Measurements from ENCODE around the gene PGLYRP2. TPM values are rescaled to one million over a fixed set of nuclear protein-coding genes. Genes with fewer than 3 reads are reported as not detected.

The PGLYRP2 gene
- total RNA-seq, 1 experiment from 2014 or later = 0.17 TPM

- DNase-seq (ENCODE audit: low read depth) = no peak
Measured at GRCh38 chr19:15439078-15439799, 40.1 kb downstream of the PGLYRP2 start.

- DNase-seq (ENCODE audit: low read depth) = no peak
Measured at GRCh38 chr19:15438577-15438976, 40.7 kb downstream of the PGLYRP2 start.

DNA sequence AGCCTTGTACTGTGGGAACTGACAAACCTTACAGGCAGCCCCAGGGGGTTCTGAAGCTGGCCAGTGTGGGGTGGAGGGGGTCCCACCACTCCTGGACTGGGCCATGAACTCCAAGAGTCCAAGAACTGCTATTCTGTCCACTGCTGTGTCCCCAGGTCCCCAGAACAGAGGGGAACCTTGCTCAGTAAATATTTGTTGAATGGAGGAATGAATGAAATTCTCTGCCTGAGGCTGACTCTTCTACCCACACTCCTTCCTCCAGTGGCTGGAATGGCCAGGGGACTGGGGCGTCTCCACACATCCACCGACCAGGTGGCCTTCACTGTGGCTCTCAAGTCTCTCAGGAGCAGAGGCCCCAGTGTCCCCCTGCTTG lies 41.2 kb downstream of the PGLYRP2 start:
- DNase-seq (ENCODE audit: low read depth) = no peak

DNA sequence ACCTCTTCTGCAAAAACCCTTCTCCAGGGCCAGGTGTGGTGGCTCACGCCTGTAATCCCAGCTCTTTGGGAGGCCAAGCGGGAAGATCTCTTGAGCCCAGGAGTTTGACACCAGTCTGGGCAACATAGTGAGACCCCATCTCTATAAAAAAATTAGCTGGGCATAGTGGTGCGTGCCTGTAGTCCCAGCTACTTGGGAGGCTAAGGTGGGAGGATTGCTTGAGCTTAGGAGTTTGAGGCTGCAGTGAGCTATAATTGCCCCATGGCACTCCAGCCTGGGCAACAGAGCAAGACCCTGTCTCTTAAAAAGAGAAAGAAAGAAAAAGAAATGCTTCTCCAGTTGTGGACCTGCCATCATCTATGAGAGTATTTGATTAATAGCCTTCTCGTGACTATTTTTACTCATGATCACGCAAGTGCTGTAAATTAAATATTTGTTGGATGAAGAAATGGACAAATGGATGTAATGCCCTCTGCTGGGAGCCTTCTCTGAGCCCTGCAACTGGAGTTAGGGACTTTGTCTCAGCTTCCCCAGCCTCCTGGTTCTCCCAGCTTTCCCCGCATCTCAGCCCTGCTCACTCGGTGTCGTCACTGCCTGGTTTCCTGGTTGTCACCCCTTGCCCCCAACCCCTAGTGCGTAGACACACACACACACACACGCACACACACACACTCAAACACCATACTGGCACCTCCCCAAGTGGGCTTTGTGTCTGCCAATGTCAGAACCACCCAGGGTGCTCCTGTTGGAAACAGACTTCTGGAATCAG lies 41.8 kb downstream of the PGLYRP2 start:
- DNase-seq (ENCODE audit: low read depth) = peak; percentile 27

DNA sequence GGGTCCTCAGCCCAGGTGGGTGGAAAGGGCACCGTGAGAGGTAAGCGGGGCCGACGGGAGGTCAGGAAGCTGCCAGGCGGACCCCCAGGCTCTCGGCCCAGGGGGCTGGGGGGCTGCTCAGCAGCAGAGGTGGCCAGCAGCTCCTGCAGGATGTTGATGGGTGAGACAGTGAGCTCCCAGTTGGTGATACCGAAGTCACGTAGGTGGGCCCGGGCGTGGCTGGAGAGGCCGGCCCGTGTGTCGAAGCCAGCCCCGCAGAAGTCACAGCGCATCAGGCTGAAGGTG lies 42.5 kb downstream of the PGLYRP2 start:
- no peak for DNase-seq (ENCODE audit: low read depth)

DNA sequence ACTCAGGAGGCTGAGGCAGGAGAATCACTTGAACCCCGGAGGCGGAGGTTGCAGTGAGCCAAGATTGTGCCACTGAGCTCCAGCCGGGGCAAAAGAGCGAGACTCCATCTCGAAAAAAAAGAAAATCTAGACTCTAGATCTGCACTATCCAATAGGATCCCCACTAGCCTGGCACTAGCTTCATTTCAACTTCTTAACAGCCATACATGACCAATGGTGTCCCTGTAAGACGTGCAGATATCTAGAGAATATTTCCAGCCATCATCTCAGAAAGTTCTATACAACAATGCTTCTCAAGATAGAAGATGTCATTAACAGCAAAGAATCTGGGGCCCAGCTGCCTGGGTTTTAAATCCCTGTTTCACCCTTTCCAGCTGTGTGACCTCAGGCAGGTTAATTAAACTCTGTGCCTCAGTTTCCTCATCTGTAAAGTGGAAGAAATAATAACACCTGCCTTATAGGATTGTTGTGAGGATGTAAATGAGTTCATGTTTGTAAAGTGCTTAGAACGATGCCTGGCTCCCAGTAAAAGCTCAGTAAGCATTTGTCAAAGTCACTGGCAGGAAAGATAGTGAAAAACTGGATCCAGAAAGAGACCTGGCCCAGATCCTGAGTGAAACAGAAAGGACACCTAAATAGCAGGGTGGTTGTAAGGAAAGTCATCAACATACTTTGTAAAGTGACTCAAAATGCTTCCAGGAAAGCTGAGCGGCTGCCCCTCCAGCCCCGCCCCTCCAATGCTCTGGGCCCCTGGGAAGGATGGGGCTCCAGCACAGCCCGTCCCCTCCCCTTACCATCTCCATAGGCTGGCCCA lies 43.1 kb downstream of the PGLYRP2 start:
- DNase-seq (ENCODE audit: low read depth) = no peak

GRCh38 chr19:15433519-15434069 lies 45.7 kb downstream of the PGLYRP2 start:
- DNase-seq (ENCODE audit: low read depth) = no peak

DNA sequence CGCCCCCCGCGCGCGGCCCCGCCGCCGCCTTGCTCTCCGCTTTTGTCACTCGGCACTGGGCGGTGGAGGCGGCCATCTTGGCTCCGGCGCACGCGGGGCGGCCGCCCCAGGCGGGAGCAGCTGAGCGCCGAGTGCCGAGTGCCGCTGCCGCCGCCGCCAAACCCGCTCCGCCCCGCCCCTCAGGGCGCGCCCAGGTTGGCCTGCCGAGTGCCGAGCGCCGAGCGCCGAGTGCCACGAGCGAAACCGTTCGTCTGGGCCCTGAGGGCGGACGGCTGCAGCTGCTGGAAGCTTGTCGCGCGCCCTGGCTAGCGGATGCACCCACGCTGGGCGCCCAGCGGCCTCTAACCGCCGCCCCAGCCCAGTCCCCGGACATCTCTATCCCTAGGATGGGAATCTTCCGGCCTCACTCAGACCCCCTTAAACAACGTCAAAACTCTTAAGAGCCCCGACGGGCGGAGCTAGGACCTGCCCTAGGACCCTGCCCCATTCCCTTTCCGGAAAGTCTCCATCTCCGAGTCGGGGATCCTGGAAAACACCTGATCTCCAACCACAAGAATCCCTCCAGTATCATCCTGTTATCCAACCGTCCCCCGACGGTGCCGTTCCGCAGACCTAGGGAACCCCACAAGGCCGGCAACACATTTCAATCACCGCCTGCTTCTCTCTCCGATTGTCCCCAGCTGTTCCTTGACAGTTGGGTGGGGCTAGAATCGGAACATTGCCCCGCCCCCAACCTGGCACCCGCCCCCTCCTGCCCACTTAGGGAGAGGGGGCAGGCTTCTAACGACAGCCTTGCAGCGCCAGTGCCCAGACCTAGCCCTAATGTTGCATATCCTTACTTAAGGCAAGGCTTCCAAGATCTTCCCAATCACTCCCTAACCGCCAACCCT lies 46.4 kb downstream of the PGLYRP2 start:
- peak; percentile 87 for DNase-seq (ENCODE audit: low read depth)

- DNase-seq (ENCODE audit: low read depth) = no peak
Measured at GRCh38 chr19:15432018-15432494, 47.2 kb downstream of the PGLYRP2 start.

DNA sequence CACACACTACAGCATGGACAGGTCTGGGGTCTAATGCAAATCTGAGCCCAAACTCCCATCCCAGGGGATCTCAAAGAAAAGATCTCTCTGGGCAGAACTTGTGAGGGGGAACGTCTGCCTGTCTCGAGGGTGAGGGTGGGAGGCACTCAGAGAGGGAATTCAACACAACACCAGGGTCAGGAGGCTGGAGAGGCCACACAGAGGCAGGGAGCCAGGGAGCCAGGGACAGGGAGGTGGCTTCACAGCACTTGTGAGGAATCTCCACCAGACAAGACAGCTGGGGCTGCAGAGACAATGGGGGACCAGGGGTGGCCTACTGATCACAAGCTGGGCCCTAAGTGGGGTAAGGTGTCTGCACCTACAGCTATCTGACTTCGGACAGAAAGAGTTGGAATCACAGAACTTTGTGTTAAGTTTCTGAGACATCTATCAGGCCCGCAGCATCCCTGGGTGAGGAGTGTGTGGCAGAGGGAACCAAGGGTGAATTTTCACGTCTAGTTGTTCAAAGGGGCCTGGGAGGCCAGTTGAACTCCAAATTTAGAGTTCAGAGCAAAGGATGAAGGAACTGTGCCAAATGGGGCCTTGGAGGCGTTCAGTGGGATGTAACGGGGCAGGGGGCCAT lies 47.8 kb downstream of the PGLYRP2 start:
- no peak for DNase-seq (ENCODE audit: low read depth)

GRCh38 chr19:15430526-15431120 lies 48.7 kb downstream of the PGLYRP2 start:
- no peak for DNase-seq (ENCODE audit: low read depth)

GRCh38 chr19:15429825-15430467 lies 49.4 kb downstream of the PGLYRP2 start:
- DNase-seq (ENCODE audit: low read depth) = no peak

DNA sequence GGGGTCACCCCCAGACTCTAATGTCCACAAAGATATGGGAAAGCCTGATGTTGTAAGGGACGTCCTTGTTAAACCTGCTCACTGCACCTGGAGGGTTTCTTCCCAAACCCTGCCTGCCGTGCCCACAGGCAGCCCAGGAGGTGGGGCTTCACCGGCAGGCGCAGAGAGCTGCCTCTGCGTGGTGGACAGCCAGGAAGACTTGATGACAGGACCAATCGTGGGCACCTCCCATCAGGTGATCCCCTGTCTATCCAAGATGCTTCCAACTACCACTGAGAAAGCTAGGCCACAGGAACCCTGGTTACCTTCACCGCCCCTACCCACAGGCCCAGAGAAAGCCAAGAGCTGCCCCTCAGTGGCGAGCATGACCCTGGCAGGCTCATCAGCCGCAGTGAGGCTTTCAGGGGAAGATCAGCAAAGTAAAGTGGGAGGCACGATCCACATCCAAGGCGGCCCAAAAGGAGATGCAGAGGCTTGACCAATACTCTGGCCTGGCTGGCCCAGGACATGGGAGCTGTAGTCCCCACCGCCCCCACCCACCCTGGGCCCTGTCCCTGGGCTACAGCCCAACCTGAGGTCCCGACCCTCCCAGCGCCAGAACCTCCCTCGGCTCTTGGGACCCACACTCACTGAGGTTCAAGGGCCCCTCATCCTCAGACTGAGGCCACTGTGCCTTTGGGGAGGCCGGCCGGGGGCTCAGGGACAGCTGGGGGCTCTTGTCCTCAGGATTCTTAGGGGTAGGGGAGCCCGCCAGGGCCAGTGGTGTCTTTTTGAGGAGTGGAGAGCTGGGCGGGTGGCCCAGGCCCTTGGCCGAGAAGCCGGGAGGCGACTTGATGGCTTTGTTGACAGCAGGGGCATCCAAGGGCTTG lies 50.1 kb downstream of the PGLYRP2 start:
- DNase-seq (ENCODE audit: low read depth) = no peak

GRCh38 chr19:15427991-15428471 lies 51.3 kb downstream of the PGLYRP2 start:
- DNase-seq (ENCODE audit: low read depth) = no peak

DNA sequence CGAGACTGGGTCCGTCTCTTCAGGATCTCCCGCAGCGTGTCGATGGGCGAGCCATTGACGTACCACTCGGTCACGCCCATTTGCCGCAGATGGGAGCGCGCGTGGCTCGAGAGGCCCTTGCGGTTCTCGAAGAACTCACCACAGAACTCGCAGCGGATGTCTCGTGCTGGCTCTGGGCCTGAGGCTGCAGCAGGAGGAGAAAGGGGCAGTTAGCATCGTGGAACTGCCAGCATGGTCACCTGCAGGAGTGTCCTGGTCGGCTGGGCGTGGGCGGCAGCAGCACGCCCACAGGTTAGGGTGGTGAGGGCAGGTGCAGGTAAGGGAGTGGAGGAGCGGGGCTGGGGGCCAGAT lies 52.0 kb downstream of the PGLYRP2 start:
- DNase-seq (ENCODE audit: low read depth) = no peak

DNA sequence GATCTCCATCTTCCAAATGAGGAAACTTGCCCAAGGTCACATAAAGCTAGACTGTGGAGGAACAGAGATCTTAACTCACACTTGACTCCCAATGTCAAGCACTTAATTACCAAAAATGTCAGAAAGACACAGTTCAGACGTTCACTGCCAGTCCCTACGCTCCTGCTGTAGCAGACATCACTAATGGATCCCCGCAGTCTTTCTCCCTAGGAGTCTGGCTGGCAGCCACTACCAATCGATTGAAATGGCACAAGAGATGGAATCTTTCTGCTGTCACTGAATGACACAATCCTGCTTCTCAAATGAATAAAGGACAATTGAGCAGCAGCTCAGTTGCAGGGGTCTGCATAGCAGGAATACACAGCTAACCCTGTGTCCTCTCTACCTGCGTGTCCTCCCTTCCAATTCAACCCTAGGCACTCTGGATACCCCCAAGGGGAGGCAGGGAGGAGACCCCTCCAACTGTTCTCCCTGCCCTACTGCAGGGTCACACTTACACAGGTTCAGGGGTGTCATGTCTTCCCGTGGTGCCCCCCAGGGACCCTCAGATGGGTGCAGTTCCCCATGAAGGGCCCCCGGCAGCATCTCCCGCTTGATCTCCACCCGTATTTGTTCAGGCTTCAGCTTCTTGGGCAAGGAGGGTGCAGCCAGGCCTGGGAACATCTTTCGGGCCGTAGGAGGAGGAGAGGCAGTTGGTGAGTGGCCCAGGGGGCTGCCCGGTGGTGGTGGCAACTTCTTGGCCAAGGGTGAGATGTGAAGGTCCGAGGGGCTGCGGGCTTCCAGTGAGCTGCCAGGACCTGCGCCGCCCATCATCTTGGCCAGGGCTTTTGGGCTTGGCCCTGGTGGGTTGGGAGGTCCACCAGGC lies 52.6 kb downstream of the PGLYRP2 start:
- DNase-seq (ENCODE audit: low read depth) = no peak

DNA sequence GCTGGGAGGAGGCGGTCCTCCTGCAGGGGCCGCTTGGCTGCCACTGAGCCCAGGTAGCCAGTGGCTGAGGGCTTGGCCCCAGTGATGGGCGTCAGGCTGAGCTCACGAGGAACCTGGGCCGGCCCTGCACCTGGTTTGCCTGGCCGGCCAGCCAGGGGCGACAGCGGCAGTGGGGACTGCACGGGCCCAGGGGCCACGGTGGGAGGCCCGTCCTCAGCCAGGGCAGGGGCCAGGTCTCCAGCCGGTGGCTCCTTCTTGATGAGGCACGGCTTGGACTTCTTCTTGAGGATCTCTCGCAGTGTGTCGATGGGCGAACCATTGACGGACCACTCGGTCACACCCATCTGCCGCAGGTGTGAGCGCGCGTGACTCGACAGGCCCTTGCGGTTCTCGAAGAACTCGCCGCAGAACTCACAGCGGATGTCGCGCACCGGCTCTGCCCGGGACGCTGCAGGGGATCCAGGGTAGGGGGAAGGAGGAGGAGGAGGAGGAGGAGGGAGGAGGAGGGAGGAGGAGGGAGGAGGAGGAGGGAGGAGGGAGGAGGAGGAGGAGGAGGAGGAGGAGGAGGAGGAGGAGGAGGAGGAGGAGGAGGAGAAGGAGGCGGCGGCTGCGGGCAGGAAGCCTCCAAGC lies 53.9 kb downstream of the PGLYRP2 start:
- DNase-seq (ENCODE audit: low read depth) = no peak

Measured in M059J (cell line).